DMS114 treated with DMSO at 0.1 percent for 48 hours (cell line): Measurements from ENCODE around the gene RELL2.

Source experiments
- DNase-seq: peaks from one replicate; lab custom pipeline; 2025; ENCODE audit not compliant: unreplicated experiment; lab: John Stamatoyannopoulos, UW

RELL2 gene

DNA sequence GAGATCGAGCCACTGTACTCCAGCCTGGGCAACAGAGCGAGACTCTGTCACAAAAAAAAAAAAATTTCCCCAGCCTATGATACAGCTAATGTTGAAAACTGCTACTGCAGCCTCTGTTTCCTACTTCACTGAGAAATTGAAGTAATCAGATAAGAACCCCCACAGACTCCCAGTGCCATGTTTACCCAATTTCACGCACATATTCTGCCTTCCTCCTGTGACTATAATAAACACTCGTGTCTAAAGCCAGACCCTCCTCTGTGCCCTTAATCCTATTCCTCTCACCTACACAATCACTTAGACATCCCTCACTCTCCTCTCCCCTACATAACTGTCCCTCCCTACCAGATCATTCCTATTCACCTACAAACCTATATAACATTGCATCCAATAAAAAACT lies 38.9 kb downstream of the RELL2 start:
- DNase-seq = no peak

DNA sequence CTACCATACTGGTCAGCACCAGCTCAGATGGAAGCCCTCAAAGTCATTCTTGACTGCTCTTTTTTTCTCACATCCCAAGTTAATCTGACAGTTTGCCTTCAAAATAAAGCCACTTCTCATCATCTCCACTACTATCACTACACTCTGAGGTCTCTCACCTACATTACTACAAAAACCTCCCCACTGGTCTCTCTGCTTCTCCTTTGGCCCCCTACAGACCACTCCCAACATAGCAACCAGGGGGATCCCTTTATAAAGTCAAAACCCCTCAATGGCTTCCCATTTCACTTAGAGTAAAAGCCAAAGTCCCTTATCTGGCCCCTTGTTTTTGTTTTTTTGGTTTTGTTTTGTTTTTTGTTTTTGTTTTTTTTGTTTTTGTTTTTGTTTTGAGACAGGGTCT lies 40.6 kb downstream of the RELL2 start:
- DNase-seq = no peak

DNA sequence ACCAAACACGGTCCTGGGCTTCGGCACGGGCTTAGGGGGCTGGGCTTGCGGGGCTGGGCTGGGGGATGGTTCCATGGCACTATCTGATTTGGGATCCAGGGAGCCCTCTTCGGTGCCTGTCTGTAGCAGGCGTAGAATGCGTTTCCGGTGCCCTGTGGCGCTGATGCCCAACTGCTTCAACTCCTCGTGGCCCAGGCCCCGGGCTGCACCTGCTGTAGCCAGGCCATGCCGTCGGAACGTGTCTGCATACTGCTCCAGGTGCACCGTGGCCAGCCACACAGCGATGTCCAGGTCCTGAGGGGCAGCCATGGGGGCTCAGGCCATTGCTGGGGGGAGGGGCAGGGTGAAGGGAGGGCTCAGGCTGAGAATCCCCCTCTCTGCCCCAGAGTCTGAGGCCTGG lies 43.4 kb downstream of the RELL2 start:
- no peak for DNase-seq

DNA sequence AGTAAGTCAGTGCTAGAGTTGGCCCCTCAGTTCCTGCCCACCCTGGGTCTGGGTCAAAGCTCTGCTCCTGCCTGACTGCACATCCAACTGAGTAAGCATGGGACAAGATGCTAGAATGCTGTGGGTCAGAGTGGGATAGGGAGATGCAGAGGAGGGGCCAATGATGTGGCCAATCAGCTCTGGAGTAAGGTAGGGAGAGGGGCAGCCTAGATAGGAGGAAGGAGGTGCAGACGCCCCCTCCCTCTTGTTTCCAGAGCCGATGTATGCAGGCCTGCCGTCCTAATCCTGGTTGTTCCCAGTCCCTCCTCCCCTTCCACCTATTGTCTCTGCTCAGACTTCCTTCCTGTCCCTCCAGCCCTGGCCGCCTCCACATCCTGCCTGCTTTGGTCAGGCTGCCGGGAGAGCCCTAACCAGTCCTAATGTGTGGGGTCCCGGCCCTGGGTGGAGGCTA lies 44.0 kb downstream of the RELL2 start:
- no peak for DNase-seq

DNA sequence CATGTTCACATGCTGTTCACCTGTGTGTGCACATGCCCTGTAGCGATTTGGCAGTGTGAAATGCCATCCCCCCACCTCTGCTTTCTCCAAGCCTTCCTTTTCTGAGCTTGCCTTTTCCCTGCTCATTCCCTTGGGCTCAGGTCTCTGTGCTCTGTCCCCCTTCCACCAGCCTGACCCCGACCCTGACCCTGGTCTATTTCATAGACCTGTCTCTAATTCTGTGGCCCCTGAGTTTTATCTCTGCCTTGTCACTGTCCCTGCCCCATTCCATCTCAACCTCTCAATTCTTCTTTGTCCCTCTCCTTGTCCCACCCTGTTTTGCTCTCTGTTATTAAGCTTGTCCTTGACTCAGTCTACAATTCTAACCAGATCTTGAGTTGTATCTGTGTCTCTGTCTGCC lies 44.5 kb downstream of the RELL2 start:
- DNase-seq = no peak

DNA sequence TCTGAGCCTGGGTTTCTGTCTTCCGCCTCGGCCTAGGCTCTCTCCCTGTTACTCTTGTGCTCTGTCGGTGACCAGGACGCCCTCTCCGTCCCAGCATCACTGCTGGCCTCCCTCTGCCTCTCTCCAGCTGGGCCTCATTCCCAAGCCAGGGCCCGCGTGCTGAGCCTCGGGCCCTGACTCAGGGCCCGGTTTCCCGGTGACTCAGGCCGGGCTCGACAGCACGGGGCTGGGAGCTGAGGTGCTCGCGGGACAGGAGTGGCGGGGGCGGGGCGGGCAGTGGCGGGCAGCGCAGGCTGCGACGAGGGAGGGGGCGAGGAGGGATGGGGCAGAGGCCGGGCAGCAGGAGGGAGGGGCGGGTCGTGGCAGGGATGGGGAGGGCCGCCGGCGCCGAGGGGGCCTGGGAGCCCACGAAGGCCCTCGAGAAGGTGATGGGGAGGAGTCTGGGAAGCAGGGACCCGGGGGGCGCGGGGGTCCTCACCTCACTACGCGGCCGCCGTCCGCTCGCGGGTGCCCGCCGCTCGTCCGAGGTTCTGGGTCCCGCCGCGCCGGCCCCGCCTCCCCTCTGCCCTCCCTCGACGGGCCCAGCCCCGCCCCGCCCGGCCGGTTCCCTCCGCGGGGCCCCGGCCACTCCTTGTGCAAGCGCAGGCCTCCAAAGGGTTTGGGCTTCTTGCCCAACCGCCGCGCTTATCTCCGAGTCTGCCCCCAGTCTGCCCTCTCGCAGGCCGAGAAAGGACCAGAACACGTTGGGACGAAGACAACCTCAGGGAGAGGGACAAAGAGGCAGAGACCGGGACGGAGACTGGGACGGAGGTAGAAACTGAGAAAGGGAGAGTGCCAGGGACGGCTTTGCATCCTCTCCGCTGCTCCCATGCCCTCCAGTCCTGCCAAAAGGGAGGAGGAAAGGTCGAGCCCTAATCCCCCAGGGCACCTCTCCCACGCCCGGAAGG lies 45.2 kb downstream of the RELL2 start, which contains the start of gene ARAP3:
ARAP3 (minus strand) TSS at position 536 of the 947 bp plus-strand sequence. CDS start 1,744 bp downstream, outside the sequence.
- no peak for DNase-seq

DNA sequence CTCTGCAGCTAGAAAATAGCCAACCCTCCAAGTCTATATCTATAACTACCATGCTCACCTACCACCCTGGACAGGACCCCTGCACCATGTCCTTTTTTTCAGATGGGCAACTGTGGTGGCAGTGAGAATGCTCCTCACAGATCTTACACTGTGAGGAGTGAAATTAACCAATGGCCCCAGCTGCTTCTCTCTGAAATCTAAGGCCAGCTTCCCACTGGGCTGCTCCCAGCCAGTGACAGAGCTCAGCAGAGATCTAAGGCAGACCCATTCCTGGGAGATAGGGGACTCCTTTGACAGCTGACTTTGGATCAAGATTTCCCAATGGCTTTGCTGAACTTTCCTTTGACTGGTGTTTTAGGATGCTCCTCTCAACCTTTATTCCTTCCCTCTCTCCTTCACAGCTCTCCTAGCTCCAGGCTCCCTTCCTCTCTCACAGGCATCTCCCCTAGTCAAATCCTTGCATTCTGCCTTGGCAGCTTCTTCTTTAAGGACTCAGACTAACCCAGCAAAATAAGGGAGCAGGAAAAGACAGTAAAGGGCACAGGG lies 46.9 kb downstream of the RELL2 start:
- no peak for DNase-seq

DNA sequence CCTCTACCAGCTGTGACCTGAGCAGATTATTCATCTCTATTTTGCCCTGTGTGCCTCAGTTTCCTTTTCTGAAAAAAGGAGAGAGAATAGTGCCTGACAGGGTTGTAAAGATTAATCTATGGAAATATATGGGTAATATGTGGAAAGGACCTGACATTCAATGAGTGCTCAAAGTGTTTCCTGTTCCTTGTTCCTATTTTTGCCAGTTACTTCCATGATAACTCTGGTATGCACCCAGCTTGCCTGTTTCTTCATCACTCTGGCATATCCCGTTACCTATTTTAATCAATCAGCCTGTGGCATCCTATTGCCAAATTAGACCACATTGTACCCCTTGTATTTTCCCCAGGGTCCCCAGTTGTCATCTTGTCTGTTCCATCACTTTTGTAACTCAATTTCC lies 48.8 kb downstream of the RELL2 start:
- DNase-seq = no peak

DNA sequence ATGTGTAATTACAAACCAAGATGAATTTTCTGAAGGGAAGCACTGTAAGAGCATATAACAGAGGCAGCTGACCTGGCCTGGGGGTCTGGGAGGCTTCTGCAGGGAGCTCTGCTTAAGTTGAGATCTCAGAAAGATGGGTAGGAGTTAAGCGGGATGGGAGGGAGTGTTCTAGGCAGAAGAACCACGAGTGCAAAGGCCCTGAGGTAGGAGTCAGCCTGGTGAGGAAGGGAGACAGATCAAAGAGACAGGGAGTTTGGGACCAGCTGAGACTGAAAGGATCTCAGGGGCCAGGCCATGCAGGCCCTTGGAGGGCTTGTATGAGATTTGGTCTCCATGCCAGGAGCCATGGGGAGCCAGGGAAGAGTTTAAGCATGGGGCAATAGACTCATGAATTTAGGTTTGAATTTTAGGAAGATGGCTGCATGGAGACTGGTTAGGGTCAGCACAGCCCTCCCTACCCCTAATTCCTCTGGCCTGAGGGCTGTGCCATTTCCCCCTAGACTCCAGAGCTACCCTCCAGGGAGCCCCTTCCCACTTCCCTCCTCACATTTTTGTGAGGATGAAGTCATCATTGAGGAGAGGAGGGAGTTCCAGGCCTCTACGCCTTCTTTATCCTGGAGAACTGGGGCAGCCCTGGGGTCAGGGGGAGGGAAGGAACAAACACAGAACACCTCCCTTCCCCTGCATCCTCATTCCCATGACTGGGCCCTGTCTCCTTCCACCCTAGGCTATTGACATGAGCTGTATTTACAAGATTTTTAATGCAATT lies 50.0 kb downstream of the RELL2 start:
- no peak for DNase-seq
